H1 (cell line): Measurements from ENCODE around the gene PSMC4. TPM values are rescaled to one million over a fixed set of nuclear protein-coding genes. Genes with fewer than 3 reads are reported as not detected.

Source experiments
- CTCF ChIA-PET: fragments of 300-600 bp; sonication (Branson Sonifier 250); formaldehyde crosslinking; loops from one replicate; lab custom pipeline; 2021; ENCODE audit not compliant: partially characterized antibody; lab: Charles Lee
- POLR2A ChIA-PET: fragments of 300-600 bp; sonication (Branson Sonifier 250); formaldehyde crosslinking; loops from one replicate; lab custom pipeline; 2021; ENCODE audit warnings: inconsistent platforms; ENCODE audit not compliant: partially characterized antibody; lab: Charles Lee
- DNase-seq, 2 experiments: peaks; one replicate each; pipeline versions ENCODE4 v3.0.0 to v3.0.0-alpha.2; 2010 to 2022; ENCODE audit warnings: low spot score in 2 of 2, low read depth in 1 of 2, mixed read lengths in 1 of 2
- FAIRE-seq: peaks from 2 replicates; lab custom pipeline; 2011; peaks lifted over from hg19 to GRCh38; lab: Jason Lieb, UNC
- H2AFZ ChIP-seq: 2 replicates; pipeline ENCODE4 v1.8.1; 2012; ENCODE audit warnings: low read length, inconsistent platforms
- H2AK5ac ChIP-seq: 2 replicates; pipeline ENCODE4 v1.6.1; 2013; ENCODE audit warnings: low read depth, low read length
- H2BK120ac ChIP-seq: replicated peaks from 2 replicates; pipeline ENCODE3; 2013; ENCODE audit warnings: low read depth, low read length, inconsistent platforms
- H2BK12ac ChIP-seq: 2 replicates; pipeline ENCODE4 v1.6.1; 2013; ENCODE audit warnings: low read depth, low read length
- H2BK15ac ChIP-seq: 2 replicates; pipeline ENCODE4 v1.6.1; 2013; ENCODE audit warnings: low read length
- H2BK20ac ChIP-seq: 2 replicates; pipeline ENCODE4 v1.6.1; 2013; ENCODE audit warnings: low read length
- H2BK5ac ChIP-seq: 2 replicates; pipeline ENCODE4 v1.6.1; 2013; ENCODE audit warnings: low read depth, low read length
- H3K14ac ChIP-seq: 2 replicates; pipeline ENCODE4 v1.6.1; 2013; ENCODE audit warnings: inconsistent platforms; ENCODE audit not compliant: insufficient read length
- H3K18ac ChIP-seq: 2 replicates; pipeline ENCODE4 v1.6.1; 2013; ENCODE audit warnings: low read length; ENCODE audit errors: extremely low read depth
- H3K23ac ChIP-seq: 2 replicates; pipeline ENCODE4 v1.6.1; 2013; ENCODE audit warnings: inconsistent platforms; ENCODE audit not compliant: insufficient read length
- H3K23me2 ChIP-seq: 2 replicates; pipeline ENCODE4 v1.6.1; 2013; ENCODE audit warnings: low read depth, low read length
- H3K27ac ChIP-seq: 2 replicates; pipeline ENCODE4 v1.6.1; 2011; ENCODE audit warnings: low read depth, low read length, inconsistent platforms
- H3K27me3 ChIP-seq, 4 experiments: replicated peaks in 1 of 4; 1 replicate in 1 of 4; 2 replicates in 3 of 4; pipeline versions ENCODE4 v1.6.1 to v1.8.1; 2011 to 2013; ENCODE audit warnings: low read length in 3 of 4, mild to moderate bottlenecking in 3 of 4, inconsistent platforms in 2 of 4, mixed read lengths in 2 of 4, moderate library complexity in 1 of 4; ENCODE audit not compliant: control insufficient read depth in 3 of 4, insufficient read depth in 3 of 4; ENCODE audit errors: extremely low read depth in 1 of 4
- H3K36me3 ChIP-seq, 4 experiments: 2 replicates each; pipeline versions ENCODE4 v1.6.1 to v1.8.1; 2011 to 2013; ENCODE audit warnings: mild to moderate bottlenecking in 4 of 4, low read length in 3 of 4, moderate library complexity in 2 of 4, control low read depth in 1 of 4, inconsistent platforms in 1 of 4; ENCODE audit not compliant: insufficient read depth in 4 of 4, control insufficient read depth in 2 of 4
- H3K4ac ChIP-seq: replicated peaks from 2 replicates; pipeline ENCODE3; 2013; ENCODE audit warnings: low read length, low read depth, mixed read lengths, inconsistent platforms; ENCODE audit not compliant: insufficient read length
- H3K4me1 ChIP-seq, 4 experiments: replicated peaks in 1 of 4; 1 replicate in 1 of 4; 2 replicates in 3 of 4; pipeline versions ENCODE4 v1.6.1 to v1.8.1; 2011 to 2013; ENCODE audit warnings: low read length in 3 of 4, inconsistent platforms in 2 of 4, mixed read lengths in 1 of 4; ENCODE audit not compliant: insufficient read depth in 4 of 4, control insufficient read depth in 3 of 4
- H3K4me2 ChIP-seq, 2 experiments: 2 replicates each; pipeline versions ENCODE4 v1.6.1 to v1.8.1; 2011 to 2013; ENCODE audit warnings: low read depth in 2 of 2, low read length in 2 of 2, control low read depth in 1 of 2, inconsistent platforms in 1 of 2, mild to moderate bottlenecking in 1 of 2; ENCODE audit not compliant: insufficient read depth in 1 of 2
- H3K4me3 ChIP-seq, 4 experiments: fragments of 200-600, 300-600 bp in 1 of 4; sonication (generic), shearing (Covaris generic), sonication (Bioruptor Twin) in 1 of 4; 2 replicates each; pipeline versions ENCODE4 v1.5.1 to v1.8.1; 2011 to 2016; ENCODE audit warnings: low read length in 4 of 4, low read depth in 3 of 4, control low read depth in 2 of 4, inconsistent platforms in 2 of 4, mild to moderate bottlenecking in 2 of 4, mixed read lengths in 1 of 4, moderate library complexity in 1 of 4; ENCODE audit not compliant: insufficient read depth in 2 of 4; ENCODE audit errors: extremely low read depth in 1 of 4
- H3K56ac ChIP-seq: replicated peaks from 2 replicates; pipeline ENCODE3; 2013; ENCODE audit warnings: low read depth, mild to moderate bottlenecking, mixed read lengths, low read length, inconsistent platforms; ENCODE audit not compliant: insufficient read length
- H3K79me1 ChIP-seq: 2 replicates; pipeline ENCODE4 v1.6.1; 2013; ENCODE audit warnings: low read depth, low read length, control low read depth
- H3K79me2 ChIP-seq, 2 experiments: 2 replicates each; pipeline versions ENCODE4 v1.6.1 to v1.8.1; 2012 to 2013; ENCODE audit warnings: low read length in 2 of 2, mild to moderate bottlenecking in 2 of 2, inconsistent platforms in 1 of 2; ENCODE audit not compliant: insufficient read depth in 2 of 2, control insufficient read depth in 1 of 2
- H3K9ac ChIP-seq, 4 experiments: replicated peaks in 1 of 4; 1 replicate in 1 of 4; 2 replicates in 3 of 4; pipeline versions ENCODE4 v1.6.1 to v1.8.1; 2011 to 2013; ENCODE audit warnings: low read depth in 3 of 4, low read length in 3 of 4, control low read depth in 2 of 4, mild to moderate bottlenecking in 2 of 4, moderate library complexity in 2 of 4, inconsistent platforms in 1 of 4; ENCODE audit errors: extremely low read depth in 1 of 4
- H3K9me3 ChIP-seq, 2 experiments: 2 replicates each; pipeline versions ENCODE4 v1.6.1 to v1.8.1; 2012 to 2013; ENCODE audit warnings: mild to moderate bottlenecking in 2 of 2, moderate library complexity in 2 of 2, control low read depth in 1 of 2, inconsistent platforms in 1 of 2, low read depth in 1 of 2, low read length in 1 of 2, mixed read lengths in 1 of 2; ENCODE audit not compliant: insufficient read depth in 2 of 2
- H4K20me1 ChIP-seq, 2 experiments: replicated peaks in 1 of 2; 2 replicates each; pipeline versions ENCODE3 to v1.8.1; 2011 to 2013; ENCODE audit warnings: inconsistent platforms in 2 of 2, low read length in 2 of 2, mild to moderate bottlenecking in 1 of 2; ENCODE audit not compliant: insufficient read depth in 2 of 2, control insufficient read depth in 1 of 2
- H4K5ac ChIP-seq: 2 replicates; pipeline ENCODE4 v1.6.1; 2013; ENCODE audit warnings: low read length, low read depth, mixed read lengths, inconsistent platforms; ENCODE audit not compliant: insufficient read length
- H4K8ac ChIP-seq: 2 replicates; pipeline ENCODE4 v1.8.0; 2013; ENCODE audit warnings: mild to moderate bottlenecking, moderate library complexity, low read length, inconsistent platforms; ENCODE audit not compliant: insufficient read depth; ENCODE audit errors: extremely low read depth
- H4K91ac ChIP-seq: replicated peaks from 2 replicates; pipeline ENCODE3; 2013; ENCODE audit warnings: low read length, mixed read lengths, inconsistent platforms; ENCODE audit not compliant: insufficient read length
- CHD1 ChIP-seq: IDR thresholded peaks from 2 replicates; pipeline ENCODE4 v1.6.1; 2012; ENCODE audit warnings: low read depth, low read length, improper control_type of control experiment
- RNF2 ChIP-seq: fragments of 200-900, 300-1000 bp; sonication (generic); IDR thresholded peaks from 2 replicates; pipeline ENCODE4 v1.7.1; 2016; ENCODE audit warnings: borderline replicate concordance, low read depth, mild to moderate bottlenecking, antibody characterized with exemption, low read length; ENCODE audit not compliant: poor library complexity, severe bottlenecking; ENCODE audit errors: missing control alignments
- TAF1 ChIP-seq: IDR thresholded peaks from 2 replicates; pipeline ENCODE4 v1.6.1; 2011; ENCODE audit warnings: mild to moderate bottlenecking, low read depth, low read length
- polyA plus RNA-seq, 7 experiments: library from polyadenylated mRNA; depleted of rRNA in 3 of 7; stranded (reverse) in 5 of 7; unstranded in 2 of 7; fragments of >200 nt in 5 of 7; fragments of 200-250 nt in 2 of 7; gene quantifications; 1 replicate in 5 of 7; 2 replicates in 1 of 7; 4 replicates in 1 of 7; pipeline versions ENCODE4 v1.2.1 to v1.2.3, GENCODE V29; 2011 to 2013; ENCODE audit warnings: missing spikeins in 2 of 7, mixed read lengths in 2 of 7
- total RNA-seq: library from RNA; stranded (reverse); fragmentation: NEBNext Ultra II Directional; extraction: Animal tissue kit (Norgen Biotek cat#: 25700); gene quantifications from 2 replicates; pipeline ENCODE4 v1.2.1, GENCODE V29; 2021

PSMC4 gene
- total and polyA plus RNA-seq, 2 of the 8 experiments (the other 6 are each of a cell fraction or from before 2014, with no cell fraction given), result 116 to 126 TPM

- no peaks in the 10 kb centered on the region for H4K20me1 ChIP-seq
- ChIA-PET CTCF (no interaction called here), POLR2A (interaction anchor here (0.7 kb wide), 1 partner anchor 372 kb away, joined by 3 read pairs; no protein-coding TSS in a partner anchor)
- H3K56ac ChIP-seq, result no peak overlapping the region
- H3K4me3 ChIP-seq, result no peak overlapping the region
- H3K23me2 ChIP-seq, result peaks cover 9% of the 10 kb centered on the region
- no peak overlapping the region for H3K27ac ChIP-seq
- peaks cover 0 to 3% (median 1%) of the 10 kb centered on the region in 4 experiments; a peak in 3 of 7 replicates for H3K4me1 ChIP-seq
- no peak overlapping the region for H4K91ac ChIP-seq
- H2BK20ac ChIP-seq, result no peak overlapping the region
- no peaks in the 10 kb centered on the region for H3K36me3 ChIP-seq
- peaks cover 3% of the 10 kb centered on the region; the same call in 1 of the 2 replicates for H3K79me1 ChIP-seq
- H3K79me2 ChIP-seq, result peaks cover 5 to 23% of the 10 kb centered on the region in 2 experiments; a peak in 3 of 4 replicates
- H3K23ac ChIP-seq, result no peak overlapping the region
- no peak overlapping the region for H3K4me2 ChIP-seq
- H2BK15ac ChIP-seq, result no peak overlapping the region
- H2BK12ac ChIP-seq, result no peak overlapping the region
- no peak overlapping the region for H3K14ac ChIP-seq
- no peak overlapping the region for H4K8ac ChIP-seq
- H2BK120ac ChIP-seq, result no peak overlapping the region
- no peak overlapping the region for H2AFZ ChIP-seq
- no peak overlapping the region for H2BK5ac ChIP-seq
- no peak overlapping the region for H3K18ac ChIP-seq
- no peak for FAIRE-seq
- no peak overlapping the region for H3K9ac ChIP-seq
- H2AK5ac ChIP-seq, result no peak overlapping the region
- no peak for DNase-seq
- no peaks in the 10 kb centered on the region for H3K27me3 ChIP-seq
- TF ChIP-seq CHD1, result no peak
- no peak for TF ChIP-seq RNF2
- TF ChIP-seq TAF1, result no peak
- H3K9me3 ChIP-seq, result peaks cover 9 to 15% of the 10 kb centered on the region in 2 experiments; a peak in 2 of 4 replicates
- no peak overlapping the region for H4K5ac ChIP-seq
- H3K4ac ChIP-seq, result no peak overlapping the region
These were observed 23.4 kb downstream of the PSMC4 start for GRCh38 chr19:39994361-39994760.
